A549 (cell line): ENCODE results near the gene ATF4. TPM values are rescaled to one million over a fixed set of nuclear protein-coding genes. Genes with fewer than 3 reads are reported as not detected.

ENCODE experiments used
- ATAC-seq, 2 experiments: fragments of 200-7000 bp in 1 of 2; fragments of >200 bp in 1 of 2; cut with Nextera tagmentation in 1 of 2; cut with Tn5 transposase in 1 of 2; 3 replicates each; pipeline versions ENCODE4 v1.8.0 to v1.9.1; 2018 to 2020; ENCODE audit warnings: mild to moderate bottlenecking in 1 of 2, moderate library complexity in 1 of 2
- CTCF ChIA-PET: fragments of 300-600 bp; sonication (Branson Sonifier 250); formaldehyde crosslinking; extraction: SDS; loops from one replicate; lab custom pipeline; 2021; ENCODE audit warnings: antibody characterized with exemption, inconsistent platforms; lab: Yijun Ruan, JAX
- POLR2A ChIA-PET: fragments of 350-600 bp; formaldehyde crosslinking; extraction: SDS; loops from one replicate; lab custom pipeline; 2021; ENCODE audit warnings: antibody characterized with exemption, inconsistent platforms; lab: Yijun Ruan, JAX
- DNase-seq, 2 experiments: peaks; one replicate each; pipeline versions ENCODE4 v3.0.0 to v3.0.0-alpha.2; 2011 to 2016; ENCODE audit warnings: low read depth in 1 of 2, low spot score in 1 of 2
- FAIRE-seq: peaks from 2 replicates; lab custom pipeline; 2011; peaks lifted over from hg19 to GRCh38; lab: Jason Lieb, UNC
- H3K27ac ChIP-seq, 2 experiments: fragments of >200 bp; sonication (Bioruptor Twin); formaldehyde crosslinking; 3 replicates each; pipeline ENCODE4 v1.5.1; 2016 to 2017
- H3K4me1 ChIP-seq: fragments of >200 bp; sonication (Bioruptor Twin); formaldehyde crosslinking; 3 replicates; pipeline ENCODE4 v1.6.1; 2016
- H3K4me2 ChIP-seq: fragments of >200 bp; sonication (Bioruptor Twin); formaldehyde crosslinking; 3 replicates; pipeline ENCODE4 v1.6.1; 2016
- H3K4me3 ChIP-seq: fragments of >200 bp; sonication (Bioruptor Twin); formaldehyde crosslinking; 3 replicates; pipeline ENCODE4 v1.5.1; 2016
- H3K9me3 ChIP-seq: fragments of >200 bp; sonication (Bioruptor Twin); formaldehyde crosslinking; 3 replicates; pipeline ENCODE4 v1.6.1; 2016
- ATOH8 ChIP-seq: fragments of 250-450 bp; sonication (Bioruptor Pico); IDR thresholded peaks from 2 replicates; pipeline ENCODE4 v1.5.0; 2020; ENCODE audit warnings: low read depth, mild to moderate bottlenecking, moderate library complexity
- BHLHE40 ChIP-seq: IDR thresholded peaks from 2 replicates; pipeline ENCODE4 v1.6.1; 2012; ENCODE audit warnings: low read depth, low read length, inconsistent platforms
- CEBPB ChIP-seq, 2 experiments: fragments of >200 bp in 1 of 2; sonication (Bioruptor Twin) in 1 of 2; formaldehyde crosslinking in 1 of 2; IDR thresholded peaks; 2 replicates each; pipeline ENCODE4 v1.6.1; 2012 to 2016
- CHD2 ChIP-seq: fragments of 150-350 bp; IDR thresholded peaks from 2 replicates; pipeline ENCODE4 v1.6.1; 2014; ENCODE audit warnings: low read length; ENCODE audit not compliant: partially characterized antibody
- CTCF ChIP-seq: fragments of >200 bp; sonication (Bioruptor Twin); formaldehyde crosslinking; IDR thresholded peaks from 3 replicates; pipeline ENCODE4 v1.5.1; 2016
- FOXS1 ChIP-seq: fragments of 250-450 bp; sonication (Bioruptor Pico); IDR thresholded peaks from 2 replicates; pipeline ENCODE4 v1.5.0; 2020; ENCODE audit warnings: mild to moderate bottlenecking, moderate library complexity
- HEYL ChIP-seq: fragments of 250-450 bp; sonication (Bioruptor Pico); IDR thresholded peaks from 2 replicates; pipeline ENCODE4 v1.8.0; 2021; ENCODE audit warnings: mild to moderate bottlenecking, moderate library complexity
- JUN ChIP-seq, 2 experiments: fragments of >200 bp; sonication (Bioruptor Twin); formaldehyde crosslinking; IDR thresholded peaks; 2 replicates in 1 of 2; 3 replicates in 1 of 2; pipeline ENCODE4 v1.6.1; 2016 to 2017
- KDM5A ChIP-seq: fragments of 200-600 bp; sonication (generic); IDR thresholded peaks from 2 replicates; pipeline ENCODE4 v1.6.1; 2016; ENCODE audit warnings: antibody characterized with exemption, mild to moderate bottlenecking
- NPAS2 ChIP-seq: fragments of 250-450 bp; sonication (Bioruptor Pico); IDR thresholded peaks from 2 replicates; pipeline ENCODE4 v1.8.0; 2022; ENCODE audit warnings: mild to moderate bottlenecking, moderate library complexity, borderline replicate concordance
- PHF8 ChIP-seq: fragments of 200-600 bp; sonication (generic); IDR thresholded peaks from 2 replicates; pipeline ENCODE4 v1.6.1; 2016; ENCODE audit warnings: low read depth, mild to moderate bottlenecking, antibody characterized with exemption, moderate library complexity, borderline replicate concordance
- POLR2A ChIP-seq: IDR thresholded peaks from 2 replicates; pipeline ENCODE4 v1.6.1; 2012; ENCODE audit warnings: mild to moderate bottlenecking, low read length
- REST ChIP-seq: fragments of 200-600 bp; sonication (generic); IDR thresholded peaks from 2 replicates; pipeline ENCODE4 v1.6.1; 2016; ENCODE audit warnings: antibody characterized with exemption, mild to moderate bottlenecking, moderate library complexity
- RFX5 ChIP-seq: fragments of 450-650 bp; IDR thresholded peaks from 2 replicates; pipeline ENCODE4 v1.7.1; 2014; ENCODE audit warnings: antibody characterized with exemption, mild to moderate bottlenecking, moderate library complexity
- SMC3 ChIP-seq: fragments of >200 bp; sonication (Bioruptor Twin); formaldehyde crosslinking; IDR thresholded peaks from 3 replicates; pipeline ENCODE4 v1.6.1; 2018; ENCODE audit warnings: inconsistent platforms
- ZSCAN20 ChIP-seq: fragments of 250-450 bp; sonication (Bioruptor Pico); IDR thresholded peaks from 2 replicates; pipeline ENCODE4 v1.8.0; 2022; ENCODE audit warnings: mild to moderate bottlenecking, moderate library complexity
- WGBS: methylation state at CpG from one replicate; pipeline ENCODE4 v1.1.6; 2017; ENCODE audit errors: missing lambda C conversion rate; 5-methylcytosine and 5-hydroxymethylcytosine counted together
- polyA plus RNA-seq, 4 experiments: library from polyadenylated mRNA; depleted of rRNA in 3 of 4; stranded (reverse); fragments of >200 nt; fragmentation: RNase III in 1 of 4; extraction: RNeasy Plus Mini Kit Qiagen cat#74134 plus additional on column Dnase treatment in 1 of 4; gene quantifications; 2 replicates in 3 of 4; 3 replicates in 1 of 4; pipeline ENCODE4 v1.2.3, GENCODE V29; 2011 to 2017
- TF ChIP-seq, protein P1 (sequence below): fragments of 450-650 bp; IDR thresholded peaks from 2 replicates; pipeline ENCODE4 v1.6.1; 2014; ENCODE audit warnings: antibody characterized with exemption
- TF ChIP-seq, protein P2 (sequence below): fragments of 150-350 bp; IDR thresholded peaks from 2 replicates; pipeline ENCODE4 v1.6.1; 2014; ENCODE audit warnings: low read depth, mild to moderate bottlenecking, low read length
- TF ChIP-seq, protein P3 (sequence below): IDR thresholded peaks from 2 replicates; pipeline ENCODE4 v1.6.1; 2012; ENCODE audit warnings: low read depth, borderline replicate concordance

ATF4 gene
- polyA plus RNA-seq, 2 of the 4 experiments (the other 2 are of a cell fraction), result 242 to 593 TPM

- TF ChIP-seq KDM5A, result no peak
- no peak for TF ChIP-seq ATOH8 (CRISPR knock-in tag)
- TF ChIP-seq, protein P1, sequence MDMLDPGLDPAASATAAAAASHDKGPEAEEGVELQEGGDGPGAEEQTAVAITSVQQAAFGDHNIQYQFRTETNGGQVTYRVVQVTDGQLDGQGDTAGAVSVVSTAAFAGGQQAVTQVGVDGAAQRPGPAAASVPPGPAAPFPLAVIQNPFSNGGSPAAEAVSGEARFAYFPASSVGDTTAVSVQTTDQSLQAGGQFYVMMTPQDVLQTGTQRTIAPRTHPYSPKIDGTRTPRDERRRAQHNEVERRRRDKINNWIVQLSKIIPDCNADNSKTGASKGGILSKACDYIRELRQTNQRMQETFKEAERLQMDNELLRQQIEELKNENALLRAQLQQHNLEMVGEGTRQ, result no peak
- TF ChIP-seq REST, result no peak
- no peak for TF ChIP-seq CEBPB (IDR thresholded peaks at IDR 0.05)
- Histone ChIP-seq H3K27ac (no peak overlapping the region), H3K4me3 (no peak overlapping the region), H3K4me2 (no peak overlapping the region), H3K4me1 (peaks cover 5% of the 10 kb centered on the region; the same call in 1 of the 3 replicates), H3K9me3 (no peaks in the 10 kb centered on the region)
- POLR2A ChIA-PET, result no interaction called here
- ATAC-seq (no peak), FAIRE-seq (no peak), DNase-seq (no peak)
- 89% methylated on average over 8 of the region's 8 CpGs for WGBS
- CTCF ChIA-PET, result interaction anchor here (1.3 to 4.4 kb wide), 6 partner anchors 10 to 37 kb away, joined by 4 to 35 read pairs (median 12); no protein-coding TSS in a partner anchor
Observed at GRCh38 chr22:39497429-39497828, 22.9 kb upstream of the ATF4 start.

DNA sequence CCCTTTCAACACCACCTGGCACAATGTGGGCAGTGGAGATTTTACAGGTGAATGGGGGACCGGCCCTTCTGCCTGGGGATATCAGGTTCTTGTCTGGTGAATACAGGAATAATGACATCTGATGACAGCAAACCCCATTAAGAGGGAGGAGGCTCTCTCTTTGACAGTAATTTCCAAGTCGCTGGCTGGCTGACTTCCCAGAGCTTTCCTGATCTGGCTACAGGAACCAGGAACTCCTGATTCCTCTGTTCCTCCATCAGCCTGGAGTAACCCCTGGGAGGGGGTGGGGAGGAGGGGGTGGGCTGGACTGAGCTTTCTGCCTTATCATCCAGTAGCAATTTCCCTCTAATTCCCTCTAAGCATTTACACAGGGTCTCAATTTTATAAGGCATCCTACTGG, 22.0 kb upstream of the ATF4 start:
- no peak overlapping the region for H3K4me3 ChIP-seq
- FAIRE-seq, result no peak
- WGBS, result 32% methylated on average over 2 of the region's 2 CpGs
- no peak for ATAC-seq
- CTCF ChIA-PET, result interaction anchor here (1.3 to 4.4 kb wide), 4 partner anchors 15 to 36 kb away, joined by 4 to 35 read pairs (median 22); no protein-coding TSS in a partner anchor
- TF ChIP-seq, protein P2, sequence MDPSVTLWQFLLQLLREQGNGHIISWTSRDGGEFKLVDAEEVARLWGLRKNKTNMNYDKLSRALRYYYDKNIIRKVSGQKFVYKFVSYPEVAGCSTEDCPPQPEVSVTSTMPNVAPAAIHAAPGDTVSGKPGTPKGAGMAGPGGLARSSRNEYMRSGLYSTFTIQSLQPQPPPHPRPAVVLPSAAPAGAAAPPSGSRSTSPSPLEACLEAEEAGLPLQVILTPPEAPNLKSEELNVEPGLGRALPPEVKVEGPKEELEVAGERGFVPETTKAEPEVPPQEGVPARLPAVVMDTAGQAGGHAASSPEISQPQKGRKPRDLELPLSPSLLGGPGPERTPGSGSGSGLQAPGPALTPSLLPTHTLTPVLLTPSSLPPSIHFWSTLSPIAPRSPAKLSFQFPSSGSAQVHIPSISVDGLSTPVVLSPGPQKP, result no peak
- no peak for TF ChIP-seq CTCF
- no peak for TF ChIP-seq NPAS2 (CRISPR knock-in tag)
- TF ChIP-seq ZSCAN20 (CRISPR knock-in tag), result no peak
- TF ChIP-seq CHD2, result no peak
- no peak for TF ChIP-seq FOXS1 (CRISPR knock-in tag)
- TF ChIP-seq POLR2A, result no peak
- TF ChIP-seq HEYL, result no peak
- TF ChIP-seq BHLHE40, result no peak
- TF ChIP-seq JUN (IDR thresholded peaks at IDR 0.05), result no peak
- TF ChIP-seq PHF8, result no peak
- no peak for TF ChIP-seq SMC3
- TF ChIP-seq RFX5, result no peak
- TF ChIP-seq, protein P3, sequence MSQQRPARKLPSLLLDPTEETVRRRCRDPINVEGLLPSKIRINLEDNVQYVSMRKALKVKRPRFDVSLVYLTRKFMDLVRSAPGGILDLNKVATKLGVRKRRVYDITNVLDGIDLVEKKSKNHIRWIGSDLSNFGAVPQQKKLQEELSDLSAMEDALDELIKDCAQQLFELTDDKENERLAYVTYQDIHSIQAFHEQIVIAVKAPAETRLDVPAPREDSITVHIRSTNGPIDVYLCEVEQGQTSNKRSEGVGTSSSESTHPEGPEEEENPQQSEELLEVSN, result no peak
- H3K27ac ChIP-seq, result no peak overlapping the region
- no peak overlapping the region for H3K4me2 ChIP-seq
- H3K9me3 ChIP-seq, result no peaks in the 10 kb centered on the region
- H3K4me1 ChIP-seq, result peaks cover 7% of the 10 kb centered on the region; the same call in 1 of the 3 replicates
- POLR2A ChIA-PET, result no interaction called here
- no peak for DNase-seq
